NCI-H345 treated with DMSO at 0.1 percent for 48 hours (cell line): ENCODE measurements around the gene GHRHR.

Experiments used
- DNase-seq: peaks from one replicate; lab custom pipeline; 2025; ENCODE audit not compliant: unreplicated experiment; lab: John Stamatoyannopoulos, UW

Gene GHRHR

DNA sequence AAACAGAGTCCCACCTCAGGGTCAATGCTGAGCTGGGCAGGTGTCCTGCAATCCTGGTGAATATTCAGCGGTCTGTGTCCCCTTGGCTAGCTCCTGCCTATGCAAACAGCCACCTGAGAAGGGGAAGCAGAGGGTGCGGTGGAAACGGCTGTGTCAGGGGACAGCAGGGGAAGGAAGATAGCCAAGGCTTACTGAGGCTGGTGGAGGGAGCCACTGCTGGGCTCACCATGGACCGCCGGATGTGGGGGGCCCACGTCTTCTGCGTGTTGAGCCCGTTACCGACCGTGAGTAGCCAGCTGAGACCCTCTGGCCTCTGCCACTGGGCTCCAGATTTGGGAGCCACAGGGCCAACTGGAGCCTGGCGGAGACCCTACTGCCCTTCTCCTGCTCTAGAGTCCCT lies at the start of gene GHRHR:
Gene GHRHR (plus strand): TSS at position 112 of the 400 bp plus-strand sequence. CDS start 116 bp downstream, at position 228.
- DNase-seq, result no peak

GRCh38 chr7:30914596-30914995 lies 49.2 kb upstream of the GHRHR start:
- DNase-seq, result no peak

DNA sequence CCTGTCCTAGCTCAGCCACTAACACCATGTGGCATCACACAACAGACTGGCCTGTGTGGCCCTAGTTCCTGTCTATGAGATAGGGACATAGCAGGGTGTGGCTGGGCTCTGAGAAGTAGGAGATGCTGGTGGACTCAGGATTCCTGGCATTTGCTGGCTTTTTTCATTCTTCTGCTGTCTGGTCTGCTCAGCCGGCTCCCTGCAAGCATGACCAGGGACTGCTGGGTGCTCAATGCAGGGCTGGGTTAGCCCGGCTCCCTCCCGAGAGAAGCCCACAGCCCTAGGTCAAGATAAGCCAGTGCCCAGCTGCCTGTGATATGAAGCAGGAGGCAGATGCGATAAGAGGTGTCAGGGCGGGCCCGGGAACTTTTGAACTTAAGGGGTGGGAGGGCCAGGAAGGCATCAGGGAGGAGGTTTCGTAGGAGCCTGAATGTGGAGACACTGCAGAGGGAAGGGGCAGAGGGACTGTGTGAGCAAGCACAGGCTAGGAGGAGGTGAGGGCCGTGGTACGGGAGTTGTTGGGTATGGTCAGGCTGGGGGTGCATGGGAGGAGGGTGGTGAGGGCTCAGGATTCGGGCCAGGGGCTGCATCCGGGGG lies 48.6 kb upstream of the GHRHR start:
- DNase-seq, result no peak

DNA sequence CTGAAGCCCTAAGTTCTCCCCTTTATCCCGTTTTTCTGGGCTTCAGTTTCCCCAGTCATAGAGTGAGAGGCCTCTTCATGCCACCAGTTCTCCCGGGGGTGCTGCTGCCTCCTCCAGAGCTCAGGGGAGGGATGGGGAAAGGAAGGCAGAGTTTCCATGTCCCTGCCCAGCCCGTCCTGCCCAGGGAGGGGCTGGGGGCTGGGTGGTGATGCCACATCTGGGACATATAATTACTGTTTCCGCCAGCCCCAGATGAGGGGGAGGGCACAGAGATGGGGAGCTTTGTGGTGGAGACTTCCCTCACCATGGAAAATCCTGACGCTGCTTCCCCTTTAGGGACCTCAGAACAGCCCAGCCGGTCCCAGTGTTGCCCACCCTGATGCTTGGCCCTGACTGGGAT lies 48.0 kb upstream of the GHRHR start:
- no peak for DNase-seq

- no peak for DNase-seq
Observed at GRCh38 chr7:30916255-30916654, 47.5 kb upstream of the GHRHR start.

DNA sequence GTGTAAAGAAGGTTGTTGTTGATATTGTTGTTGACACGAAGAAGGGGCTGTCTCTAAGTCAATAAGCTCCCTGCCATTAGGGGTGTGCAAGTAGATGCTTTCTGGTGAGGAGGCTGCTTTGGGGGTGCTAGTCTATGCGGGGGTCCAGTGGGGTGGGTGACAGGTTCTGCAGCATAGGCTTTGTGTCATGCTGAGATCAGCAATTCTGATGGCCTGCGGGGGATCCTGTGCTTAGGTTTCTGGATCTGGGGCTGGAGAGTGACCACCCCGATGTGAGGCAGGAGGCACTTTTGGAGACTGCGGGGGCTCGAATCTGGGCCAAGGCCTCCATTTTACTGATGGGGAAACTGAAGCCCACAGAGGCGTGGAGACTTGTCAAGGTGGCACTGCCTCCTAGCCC lies 47.0 kb upstream of the GHRHR start:
- DNase-seq, result no peak

DNA sequence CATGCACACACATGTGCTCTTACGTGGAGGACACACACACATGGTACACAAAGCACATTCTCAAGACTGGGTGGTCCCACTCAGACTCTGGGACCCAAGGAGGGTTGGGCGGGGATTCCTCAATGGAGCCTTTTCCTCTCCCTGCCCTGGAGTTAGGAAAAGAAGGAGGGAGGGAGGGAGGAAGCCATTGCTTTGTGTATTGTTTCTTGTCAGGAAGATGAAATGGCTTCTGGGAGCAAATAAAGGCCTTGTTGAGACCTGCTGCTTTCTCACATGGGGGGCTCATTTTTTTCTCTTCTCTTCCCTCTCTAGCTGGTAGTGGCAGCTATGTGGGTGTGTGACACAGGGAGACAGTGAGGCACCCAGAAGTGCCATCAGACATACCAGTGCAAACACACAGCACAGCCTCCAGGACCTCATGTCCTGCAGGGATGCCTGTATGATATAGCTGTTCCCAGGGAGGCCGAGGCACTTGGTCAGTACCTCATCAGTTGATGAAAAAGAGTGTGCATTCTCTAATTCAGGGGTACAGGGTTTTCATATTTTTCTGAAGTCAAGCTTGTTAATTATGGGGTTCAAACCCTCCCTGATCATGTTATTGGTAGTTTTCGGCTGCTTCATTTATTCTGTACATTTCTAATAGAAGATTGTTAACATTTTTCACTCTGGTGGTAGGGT lies 46.4 kb upstream of the GHRHR start:
- no peak for DNase-seq

- DNase-seq, result no peak
Observed at GRCh38 chr7:30918676-30919075, 45.1 kb upstream of the GHRHR start.

DNA sequence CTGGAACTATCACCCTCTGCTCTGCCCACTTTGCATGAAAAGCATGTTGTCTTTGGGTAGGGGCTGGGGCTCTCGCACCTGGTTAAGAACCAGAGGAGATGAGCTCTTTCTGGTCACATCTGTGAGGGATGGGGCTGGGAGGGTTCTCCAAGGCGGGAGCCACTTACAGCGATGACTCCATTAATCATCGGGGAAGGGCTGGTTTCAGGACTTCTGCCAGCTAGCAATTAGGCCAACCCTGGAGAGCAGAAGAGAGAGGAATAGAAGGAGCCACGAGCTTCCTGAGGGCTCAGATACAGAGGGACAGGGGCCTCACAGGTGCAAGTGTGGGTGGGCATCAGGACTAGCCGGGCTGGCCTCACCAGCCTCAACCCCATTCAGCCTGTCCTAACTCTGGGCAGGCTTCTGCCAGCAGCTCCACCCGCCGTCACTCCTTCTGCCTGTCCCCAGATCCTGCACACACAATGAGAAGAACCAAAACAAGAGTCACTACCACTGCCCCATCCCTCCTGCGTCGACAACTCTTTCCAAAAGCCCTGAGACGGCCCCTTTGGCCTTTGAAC lies 43.7 kb upstream of the GHRHR start:
- DNase-seq, result no peak

DNA sequence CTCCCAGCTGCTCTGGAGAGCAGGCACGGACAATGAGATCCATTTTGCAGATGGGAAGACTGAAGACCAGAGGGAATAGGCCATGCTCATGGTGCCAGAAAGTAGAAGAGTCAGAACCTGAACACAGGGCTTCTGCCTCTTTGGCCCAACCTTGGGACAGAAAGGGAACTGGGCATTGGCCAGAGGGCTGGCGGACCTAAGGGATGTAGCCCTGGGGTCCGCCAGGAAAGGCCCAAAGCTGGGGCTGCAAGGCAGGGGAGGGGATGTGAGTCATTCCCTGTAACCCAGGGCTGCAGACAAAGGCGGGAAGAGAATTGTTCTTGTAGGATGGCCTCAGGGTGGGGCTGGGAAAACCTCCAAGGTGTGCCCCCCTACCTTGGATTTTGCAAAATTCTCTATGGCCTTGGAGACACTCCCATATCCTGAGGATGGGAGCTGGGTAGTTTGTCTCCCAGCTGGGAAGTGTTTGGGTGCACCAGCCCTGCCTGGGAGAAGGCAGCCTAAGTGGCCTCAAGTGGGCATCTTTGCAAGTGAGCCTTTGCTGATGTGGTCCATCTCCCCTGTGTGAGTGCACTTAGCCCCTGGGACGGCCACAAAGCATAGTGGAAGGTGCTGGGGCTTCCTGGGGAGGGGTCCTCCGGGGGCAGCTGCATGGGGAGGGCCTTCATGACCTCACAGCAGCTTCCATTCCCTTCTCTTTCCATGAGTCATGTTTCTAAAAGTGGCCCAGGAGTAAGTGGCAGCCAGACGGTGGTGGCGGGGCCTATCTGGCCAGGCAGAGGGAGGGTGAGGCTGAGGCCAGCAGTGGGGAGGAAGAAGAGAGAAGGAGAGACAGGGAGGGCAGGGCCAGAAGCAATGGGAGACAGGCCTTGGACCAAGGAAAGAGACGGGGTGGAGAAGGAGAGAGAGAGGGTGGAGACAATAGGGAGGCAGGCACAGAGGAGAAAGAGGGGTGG lies 42.9 kb upstream of the GHRHR start:
- no peak for DNase-seq

DNA sequence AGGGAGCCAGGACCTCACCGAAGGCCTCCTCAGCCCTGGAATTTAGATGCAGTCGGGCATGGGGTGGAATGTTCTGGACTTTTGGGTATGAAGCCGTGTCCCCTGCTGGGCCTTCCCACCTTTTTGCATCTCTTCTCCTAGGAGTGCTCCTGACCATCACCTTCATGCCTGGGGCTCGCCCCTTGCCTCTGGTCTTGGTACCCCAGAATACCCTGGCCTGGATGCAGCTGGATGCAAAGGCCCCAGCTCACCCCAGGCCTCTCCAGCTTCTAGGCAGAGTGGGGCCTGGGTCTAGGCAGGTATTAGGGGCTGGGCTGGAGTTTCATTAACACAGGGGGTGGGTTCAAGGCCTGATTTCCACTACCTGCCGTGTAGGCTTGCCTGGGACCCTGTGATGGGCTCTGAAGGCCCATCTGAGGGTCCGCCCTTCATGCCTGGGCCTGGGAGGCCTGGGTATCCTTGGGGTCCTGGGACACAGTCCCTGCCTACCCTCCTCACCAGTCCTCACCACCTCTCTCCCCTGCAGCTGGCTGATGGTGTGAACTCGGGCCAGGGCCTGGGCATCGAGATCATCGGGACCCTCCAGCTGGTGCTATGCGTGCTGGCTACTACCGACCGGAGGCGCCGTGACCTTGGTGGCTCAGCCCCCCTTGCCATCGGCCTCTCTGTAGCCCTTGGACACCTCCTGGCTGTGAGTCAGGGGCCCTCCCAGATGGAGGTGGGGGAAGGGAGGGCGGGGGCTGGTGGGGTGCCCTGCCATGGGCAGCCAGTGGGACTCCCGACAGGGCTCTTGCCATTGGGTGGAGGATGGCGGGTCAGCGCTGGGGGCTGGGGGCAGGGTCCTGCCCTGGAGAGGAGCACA lies 42.0 kb upstream of the GHRHR start:
- DNase-seq, result no peak

- no peak for DNase-seq
Observed at GRCh38 chr7:30922596-30922995, 41.2 kb upstream of the GHRHR start.

- no peak for DNase-seq
Observed at GRCh38 chr7:30923009-30923773, 40.6 kb upstream of the GHRHR start.

DNA sequence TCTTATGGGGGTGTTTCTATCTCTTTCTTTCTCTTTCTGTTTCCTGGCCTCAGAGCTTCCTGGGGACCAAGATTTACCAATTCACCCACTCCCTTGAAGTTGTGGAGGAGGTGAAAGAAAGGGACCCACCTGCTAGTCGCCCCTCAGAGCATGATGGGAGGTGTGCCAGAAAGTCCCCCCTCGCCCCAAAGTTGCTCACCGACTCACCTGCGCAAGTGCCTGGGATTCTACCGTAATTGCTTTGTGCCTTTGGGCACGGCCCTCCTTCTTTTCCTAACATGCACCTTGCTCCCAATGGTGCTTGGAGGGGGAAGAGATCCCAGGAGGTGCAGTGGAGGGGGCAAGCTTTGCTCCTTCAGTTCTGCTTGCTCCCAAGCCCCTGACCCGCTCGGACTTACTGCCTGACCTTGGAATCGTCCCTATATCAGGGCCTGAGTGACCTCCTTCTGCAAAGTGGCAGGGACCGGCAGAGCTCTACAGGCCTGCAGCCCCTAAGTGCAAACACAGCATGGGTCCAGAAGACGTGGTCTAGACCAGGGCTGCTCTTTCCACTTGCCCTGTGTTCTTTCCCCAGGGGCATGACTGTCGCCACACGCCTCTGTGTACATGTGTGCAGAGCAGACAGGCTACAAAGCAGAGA lies 39.9 kb upstream of the GHRHR start:
- no peak for DNase-seq

GRCh38 chr7:30924624-30925023 lies 39.1 kb upstream of the GHRHR start:
- DNase-seq, result no peak

GRCh38 chr7:30925117-30925516 lies 38.6 kb upstream of the GHRHR start:
- DNase-seq, result no peak

- no peak for DNase-seq
Observed at GRCh38 chr7:30925913-30926312, 37.8 kb upstream of the GHRHR start.

DNA sequence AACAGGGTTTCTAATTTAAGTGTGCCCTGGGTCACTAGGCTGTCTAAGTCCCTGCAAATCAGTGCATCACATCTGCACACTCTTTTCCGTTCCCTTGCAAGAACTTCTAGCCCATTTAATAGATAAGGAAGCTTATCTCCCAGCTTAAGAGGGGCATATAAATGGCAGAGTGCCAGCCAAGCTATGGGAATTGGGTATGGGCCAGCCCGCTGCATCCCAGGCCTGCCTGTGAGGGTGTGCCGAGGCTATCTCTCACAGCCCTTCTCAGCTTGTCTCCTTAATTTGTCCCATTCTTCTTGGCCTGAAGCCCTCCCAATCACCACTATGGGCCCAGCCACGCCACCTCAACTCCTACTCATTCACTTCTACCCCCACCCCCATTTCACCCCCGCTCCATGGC lies 37.4 kb upstream of the GHRHR start:
- DNase-seq, result no peak

- no peak for DNase-seq
Observed at GRCh38 chr7:30927040-30927439, 36.7 kb upstream of the GHRHR start.
